Natural killer cell treated with Interleukin-12 subunit alpha and Interleukin-12 subunit beta and Interleukin-15 and Interleukin-18, amount 100 ng/mL, for 72 hours (primary cell): ENCODE measurements around the gene MLIP. TPM values are rescaled to one million over a fixed set of nuclear protein-coding genes. Genes with fewer than 3 reads are reported as not detected.

Experiments
- ATAC-seq, 2 donors: fragments of 150-1000 bp; cut with Tn5 transposase in 1 of 2; sonication (Bioruptor Pico), chemical (Tn5 transposase) in 1 of 2; 2 replicates each; pipeline ENCODE4 v1.10.0; 2021
- DNase-seq: peaks from one replicate; pipeline ENCODE4 v3.0.0; 2022; ENCODE audit warnings: low spot score
- H3K27ac Mint-ChIP-seq, 2 donors: 1 replicate in 1 of 2; 2 replicates in 1 of 2; pipeline ENCODE4 v1.8.0; 2022; ENCODE audit warnings: mixed read lengths in 2 of 2, mild to moderate bottlenecking in 1 of 2, moderate library complexity in 1 of 2
- H3K27me3 Mint-ChIP-seq, 2 donors: 1 replicate in 1 of 2; 2 replicates in 1 of 2; pipeline ENCODE4 v1.8.0; 2022; ENCODE audit warnings: mixed read lengths in 2 of 2
- H3K36me3 Mint-ChIP-seq: one replicate; pipeline ENCODE4 v1.8.0; 2022; ENCODE audit warnings: mixed read lengths
- H3K4me1 Mint-ChIP-seq, 2 donors: 1 replicate in 1 of 2; 2 replicates in 1 of 2; pipeline ENCODE4 v1.8.0; 2022; ENCODE audit warnings: low read depth in 2 of 2, mixed read lengths in 2 of 2, mild to moderate bottlenecking in 1 of 2
- H3K4me3 Mint-ChIP-seq: one replicate; pipeline ENCODE4 v1.8.0; 2022; ENCODE audit warnings: mixed read lengths
- H3K9me3 Mint-ChIP-seq: 2 replicates; pipeline ENCODE4 v1.8.0; 2022; ENCODE audit warnings: mixed read lengths
- total RNA-seq, 2 donors: library from RNA; stranded (reverse); gene quantifications; one replicate each; pipeline ENCODE4 v1.2.3, GENCODE V29; 2022

Gene MLIP
- total RNA-seq, 2 donors from 2014 or later = not detected

GRCh38 chr6:54308289-54308985 is 197.2 kb downstream of the MLIP start, which contains the start of gene TINAG:
TSS of gene TINAG (plus strand) at chr6:54308441. CDS start at chr6:54308551, 110 bp downstream.
- H3K4me1 Mint-ChIP-seq = no peaks in the 10 kb centered on the region
- H3K36me3 Mint-ChIP-seq = peaks cover 4% of the 10 kb centered on the region
- H3K4me3 Mint-ChIP-seq = no peak within 1 kb of the TSS
- peaks cover 11% of the 10 kb centered on the region for H3K9me3 Mint-ChIP-seq
- ATAC-seq = no peak
- no peaks in the 10 kb centered on the region for H3K27me3 Mint-ChIP-seq
- no peak within 1 kb of the TSS for H3K27ac Mint-ChIP-seq
- DNase-seq = no peak

GRCh38 chr6:54308986-54309315 is 197.7 kb downstream of the MLIP start:
- peaks cover 11% of the 10 kb centered on the region for H3K9me3 Mint-ChIP-seq
- no peak for DNase-seq

GRCh38 chr6:54310377-54311152 is 199.3 kb downstream of the MLIP start:
- Mint-ChIP-seq H3K4me3 (no peak overlapping the region), H3K9me3 (peaks cover 11% of the 10 kb centered on the region), H3K27me3 (no peaks in the 10 kb centered on the region), H3K4me1 (no peaks in the 10 kb centered on the region), H3K36me3 (peaks cover 4% of the 10 kb centered on the region), H3K27ac (no peak overlapping the region)
- no peak for DNase-seq
- no peak for ATAC-seq

More at GRCh38 chr6:54308986-54309315, 197.7 kb downstream of the MLIP start:
- peaks cover 4% of the 10 kb centered on the region for H3K36me3 Mint-ChIP-seq
- H3K4me1 Mint-ChIP-seq = no peaks in the 10 kb centered on the region
- no peak for ATAC-seq
- no peak overlapping the region for H3K4me3 Mint-ChIP-seq
- H3K27ac Mint-ChIP-seq = no peak overlapping the region
- H3K27me3 Mint-ChIP-seq = no peaks in the 10 kb centered on the region

GRCh38 chr6:54315656-54316055 is 204.4 kb downstream of the MLIP start:
- H3K27me3 Mint-ChIP-seq = no peaks in the 10 kb centered on the region
- DNase-seq (no peak), ATAC-seq (no peak)
- H3K4me3 Mint-ChIP-seq = no peak overlapping the region
- no peak overlapping the region for H3K27ac Mint-ChIP-seq
- H3K9me3 Mint-ChIP-seq = peaks cover 6% of the 10 kb centered on the region
- no peaks in the 10 kb centered on the region for H3K4me1 Mint-ChIP-seq
- H3K36me3 Mint-ChIP-seq = peaks cover 4% of the 10 kb centered on the region

Other genes starting within 250 kb of the MLIP start
- not detected for gene TINAG, start 197.0 kb downstream of the MLIP start, total RNA-seq